Ishikawa (cell line): Measurements from ENCODE around the gene HPD.

Experiments used
- CEBPB ChIP-seq: IDR thresholded peaks from 2 replicates; pipeline ENCODE4 v1.6.1; 2012
- CREB1 ChIP-seq: IDR thresholded peaks from 2 replicates; pipeline ENCODE4 v1.6.1; 2012; ENCODE audit warnings: low read depth
- EGR1 ChIP-seq: IDR thresholded peaks from 2 replicates; pipeline ENCODE4 v1.6.1; 2012
- EP300 ChIP-seq: IDR thresholded peaks from 2 replicates; pipeline ENCODE4 v1.6.1; 2012; ENCODE audit warnings: borderline replicate concordance
- FOXM1 ChIP-seq: IDR thresholded peaks from 2 replicates; pipeline ENCODE4 v1.6.1; 2012; ENCODE audit warnings: low read depth, borderline replicate concordance
- NFIC ChIP-seq: IDR thresholded peaks from 2 replicates; pipeline ENCODE4 v1.6.1; 2012
- RAD21 ChIP-seq: IDR thresholded peaks from 2 replicates; pipeline ENCODE4 v1.6.1; 2012; ENCODE audit warnings: low read depth
- TAF1 ChIP-seq: IDR thresholded peaks from 2 replicates; pipeline ENCODE4 v1.6.1; 2012; ENCODE audit warnings: low read depth, mild to moderate bottlenecking
- TCF12 ChIP-seq: IDR thresholded peaks from 2 replicates; pipeline ENCODE4 v1.6.1; 2012; ENCODE audit warnings: low read depth
- TEAD4 ChIP-seq: IDR thresholded peaks from 2 replicates; pipeline ENCODE4 v1.6.1; 2012
- YY1 ChIP-seq: IDR thresholded peaks from 2 replicates; pipeline ENCODE4 v1.6.1; 2012; ENCODE audit warnings: low read depth
- ZBTB7A ChIP-seq: IDR thresholded peaks from 2 replicates; pipeline ENCODE4 v1.6.1; 2012; ENCODE audit warnings: low read depth
- TF ChIP-seq, protein P1 (sequence below): IDR thresholded peaks from 2 replicates; pipeline ENCODE4 v1.6.1; 2012
- TF ChIP-seq, protein P2 (sequence below): IDR thresholded peaks from 2 replicates; pipeline ENCODE4 v1.6.1; 2012; ENCODE audit warnings: low read depth, mild to moderate bottlenecking
- TF ChIP-seq, protein P3 (sequence below): IDR thresholded peaks from 2 replicates; pipeline ENCODE4 v1.6.1; 2012

The HPD gene

DNA sequence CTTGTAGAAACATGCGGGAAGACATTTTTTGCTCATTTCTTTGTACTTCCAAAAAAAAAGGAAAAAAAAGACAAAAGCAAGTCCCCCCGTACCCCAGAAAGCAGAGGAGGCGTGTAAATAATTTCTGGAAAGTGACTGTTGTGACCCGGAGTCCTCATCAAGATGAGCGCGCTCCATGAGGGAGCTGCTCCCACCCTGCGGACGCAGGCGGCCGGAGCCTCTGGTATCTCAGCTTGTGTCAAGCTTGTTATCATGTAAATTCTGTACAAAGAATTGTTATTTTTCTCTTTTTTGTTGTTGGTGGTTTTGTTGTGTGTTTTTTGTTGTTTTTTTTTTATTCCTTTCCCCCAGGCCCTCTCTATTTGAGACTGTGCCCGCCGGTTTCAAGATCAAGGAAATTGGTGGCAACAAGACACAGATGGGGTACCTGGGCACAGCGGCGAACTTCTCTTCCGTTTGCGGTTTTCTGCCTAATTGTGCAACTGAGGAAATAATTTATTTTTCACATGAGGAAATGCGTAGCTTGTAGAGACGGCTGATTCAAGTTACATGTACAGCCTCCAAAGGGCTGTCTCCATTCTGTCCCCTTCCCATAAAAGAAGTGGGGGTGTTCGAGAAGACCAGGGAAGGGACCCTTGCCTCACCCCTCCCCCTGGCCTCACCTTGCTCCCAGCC is 27.0 kb downstream of the HPD start:
- TF ChIP-seq, protein P1, sequence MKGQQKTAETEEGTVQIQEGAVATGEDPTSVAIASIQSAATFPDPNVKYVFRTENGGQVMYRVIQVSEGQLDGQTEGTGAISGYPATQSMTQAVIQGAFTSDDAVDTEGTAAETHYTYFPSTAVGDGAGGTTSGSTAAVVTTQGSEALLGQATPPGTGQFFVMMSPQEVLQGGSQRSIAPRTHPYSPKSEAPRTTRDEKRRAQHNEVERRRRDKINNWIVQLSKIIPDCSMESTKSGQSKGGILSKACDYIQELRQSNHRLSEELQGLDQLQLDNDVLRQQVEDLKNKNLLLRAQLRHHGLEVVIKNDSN: no peak
- TF ChIP-seq TAF1 (no peak), CREB1 (no peak), CEBPB (no peak), RAD21 (no peak), ZBTB7A (no peak), YY1 (no peak), TEAD4 (no peak), NFIC (no peak), TCF12 (no peak), EP300 (no peak), FOXM1 (no peak), EGR1 (no peak)
- TF ChIP-seq, protein P2, sequence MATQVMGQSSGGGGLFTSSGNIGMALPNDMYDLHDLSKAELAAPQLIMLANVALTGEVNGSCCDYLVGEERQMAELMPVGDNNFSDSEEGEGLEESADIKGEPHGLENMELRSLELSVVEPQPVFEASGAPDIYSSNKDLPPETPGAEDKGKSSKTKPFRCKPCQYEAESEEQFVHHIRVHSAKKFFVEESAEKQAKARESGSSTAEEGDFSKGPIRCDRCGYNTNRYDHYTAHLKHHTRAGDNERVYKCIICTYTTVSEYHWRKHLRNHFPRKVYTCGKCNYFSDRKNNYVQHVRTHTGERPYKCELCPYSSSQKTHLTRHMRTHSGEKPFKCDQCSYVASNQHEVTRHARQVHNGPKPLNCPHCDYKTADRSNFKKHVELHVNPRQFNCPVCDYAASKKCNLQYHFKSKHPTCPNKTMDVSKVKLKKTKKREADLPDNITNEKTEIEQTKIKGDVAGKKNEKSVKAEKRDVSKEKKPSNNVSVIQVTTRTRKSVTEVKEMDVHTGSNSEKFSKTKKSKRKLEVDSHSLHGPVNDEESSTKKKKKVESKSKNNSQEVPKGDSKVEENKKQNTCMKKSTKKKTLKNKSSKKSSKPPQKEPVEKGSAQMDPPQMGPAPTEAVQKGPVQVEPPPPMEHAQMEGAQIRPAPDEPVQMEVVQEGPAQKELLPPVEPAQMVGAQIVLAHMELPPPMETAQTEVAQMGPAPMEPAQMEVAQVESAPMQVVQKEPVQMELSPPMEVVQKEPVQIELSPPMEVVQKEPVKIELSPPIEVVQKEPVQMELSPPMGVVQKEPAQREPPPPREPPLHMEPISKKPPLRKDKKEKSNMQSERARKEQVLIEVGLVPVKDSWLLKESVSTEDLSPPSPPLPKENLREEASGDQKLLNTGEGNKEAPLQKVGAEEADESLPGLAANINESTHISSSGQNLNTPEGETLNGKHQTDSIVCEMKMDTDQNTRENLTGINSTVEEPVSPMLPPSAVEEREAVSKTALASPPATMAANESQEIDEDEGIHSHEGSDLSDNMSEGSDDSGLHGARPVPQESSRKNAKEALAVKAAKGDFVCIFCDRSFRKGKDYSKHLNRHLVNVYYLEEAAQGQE: no peak
- TF ChIP-seq, protein P3, sequence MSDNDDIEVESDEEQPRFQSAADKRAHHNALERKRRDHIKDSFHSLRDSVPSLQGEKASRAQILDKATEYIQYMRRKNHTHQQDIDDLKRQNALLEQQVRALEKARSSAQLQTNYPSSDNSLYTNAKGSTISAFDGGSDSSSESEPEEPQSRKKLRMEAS: no peak

DNA sequence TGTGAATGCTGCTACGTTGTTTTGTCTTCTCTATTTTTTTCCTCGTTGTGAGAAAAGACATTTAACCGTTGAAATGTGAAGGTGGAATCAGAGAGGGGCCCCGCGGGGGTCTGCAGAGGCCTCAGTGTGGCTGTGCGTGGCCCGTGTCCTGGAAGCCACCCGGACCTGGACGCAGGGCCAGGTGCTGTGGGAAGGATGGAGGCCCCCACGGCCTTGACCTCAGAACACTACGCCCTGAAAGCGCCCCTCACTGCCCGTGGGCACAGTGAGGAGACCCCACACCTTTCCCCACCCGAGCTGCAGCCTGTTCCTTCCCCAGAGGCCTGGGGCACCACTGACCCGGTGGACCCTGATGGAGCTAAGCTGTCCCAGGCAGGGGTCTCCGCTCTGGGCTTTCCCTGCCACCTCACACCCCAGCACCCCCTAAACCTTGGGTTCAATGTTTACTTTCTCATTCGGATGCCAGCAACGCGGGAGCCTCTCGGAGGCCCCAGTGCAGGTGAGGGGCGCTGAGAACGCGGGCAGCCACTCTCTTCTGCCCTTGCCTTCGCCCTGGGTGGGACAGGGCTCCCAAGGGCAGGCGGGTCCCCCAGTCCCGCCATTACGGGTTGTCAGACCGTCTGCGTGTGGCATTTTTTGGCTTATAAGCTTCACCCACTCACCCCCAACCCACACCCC is 27.9 kb downstream of the HPD start:
- no peak for TF ChIP-seq ZBTB7A
- no peak for TF ChIP-seq YY1

DNA sequence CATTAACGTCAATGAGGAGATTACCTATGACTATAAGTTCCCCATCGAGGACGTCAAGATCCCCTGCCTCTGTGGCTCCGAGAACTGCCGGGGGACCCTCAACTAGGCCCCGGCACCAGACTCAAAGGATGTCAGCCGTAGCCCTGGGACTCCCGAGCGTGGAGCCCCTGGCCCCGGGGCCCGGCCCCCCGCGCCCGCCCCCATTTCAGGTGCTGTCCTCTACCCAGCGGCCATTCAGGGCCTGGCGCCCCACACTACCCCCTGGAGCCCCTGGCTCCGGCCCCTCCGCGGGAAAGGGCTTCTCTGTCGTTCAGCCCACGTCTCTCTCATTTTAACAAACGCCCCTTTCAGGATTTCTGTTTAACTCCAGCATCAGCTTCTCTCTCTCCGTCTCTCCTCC is 28.5 kb downstream of the HPD start:
- TF ChIP-seq NFIC (no peak), YY1 (no peak), RAD21 (no peak), EP300 (no peak), FOXM1 (no peak), ZBTB7A (no peak), CREB1 (no peak), TAF1 (no peak), CEBPB (no peak), EGR1 (no peak), TEAD4 (no peak), TCF12 (no peak)
- TF ChIP-seq, protein P3: no peak
- TF ChIP-seq, protein P1: no peak
- TF ChIP-seq, protein P2: no peak

DNA sequence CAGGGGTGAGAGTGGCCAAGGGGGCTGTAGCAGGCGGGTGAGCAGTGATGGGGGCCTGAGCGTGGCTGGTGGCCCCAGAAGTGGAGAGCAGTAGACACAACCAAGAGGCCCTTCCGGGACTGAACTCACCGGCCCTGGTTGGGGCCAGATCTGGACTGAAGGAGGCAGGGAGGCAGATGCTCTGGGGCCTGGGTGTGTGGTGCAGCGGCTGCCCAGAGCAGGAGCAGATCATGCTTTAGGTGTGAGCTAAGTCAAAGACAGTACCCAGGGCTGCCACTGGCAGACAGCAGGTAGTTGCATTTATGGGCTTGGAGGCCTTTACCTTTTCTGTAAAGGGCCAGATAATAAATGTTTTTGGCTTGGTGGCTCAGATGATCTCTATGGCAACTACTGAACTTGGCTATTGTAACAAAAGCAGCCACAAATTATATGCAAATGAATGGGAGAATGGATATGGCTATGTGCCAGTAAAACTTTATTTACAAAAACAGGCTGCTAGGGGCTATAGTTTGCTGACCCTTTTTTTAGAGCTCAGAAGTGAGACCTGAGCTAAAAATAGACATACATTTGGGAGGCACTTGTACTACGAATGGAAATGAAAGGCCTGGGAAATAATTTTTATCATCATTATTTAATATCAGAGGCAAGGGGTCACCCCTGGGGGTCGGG is 29.3 kb downstream of the HPD start:
- no peak for TF ChIP-seq TAF1
- no peak for TF ChIP-seq CREB1
- no peak for TF ChIP-seq NFIC
- TF ChIP-seq, protein P3: no peak
- TF ChIP-seq EGR1: no peak
- TF ChIP-seq FOXM1: no peak

DNA sequence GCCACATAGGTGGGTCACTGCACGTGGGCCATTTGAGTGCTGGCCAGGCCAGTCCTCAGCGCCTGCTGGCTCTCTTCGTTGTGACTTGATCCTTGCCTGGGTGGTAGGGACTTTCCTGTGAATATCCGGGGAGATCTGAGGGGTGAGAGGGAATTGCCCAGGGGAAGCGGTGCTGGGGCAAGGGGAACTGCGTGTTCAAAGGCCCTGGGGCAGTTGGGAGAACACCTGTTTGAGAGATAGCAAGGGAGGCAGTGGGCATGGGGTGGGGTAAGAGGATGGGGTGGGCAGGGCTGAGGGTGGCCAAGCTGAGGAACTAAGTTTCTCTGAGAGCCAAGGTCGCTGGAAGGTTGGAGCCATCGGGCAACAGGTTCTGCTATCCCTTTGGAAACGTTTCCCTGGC is 29.8 kb downstream of the HPD start:
- TF ChIP-seq NFIC: no peak
- TF ChIP-seq CREB1: no peak
- TF ChIP-seq YY1: no peak
- TF ChIP-seq TEAD4: no peak
- TF ChIP-seq RAD21: no peak
- no peak for TF ChIP-seq CEBPB
- TF ChIP-seq, protein P2: no peak
- TF ChIP-seq EP300: no peak
- no peak for TF ChIP-seq FOXM1
- TF ChIP-seq TAF1: no peak
- TF ChIP-seq, protein P3: no peak
- no peak for TF ChIP-seq TCF12
- TF ChIP-seq, protein P1: no peak
- TF ChIP-seq EGR1: no peak
- no peak for TF ChIP-seq ZBTB7A
